WTC11 (cell line): ENCODE results near the gene VSIG10. TPM values are rescaled to one million over a fixed set of nuclear protein-coding genes. Genes with fewer than 3 reads are reported as not detected.

Experiments used
- ATAC-seq: fragments of 200-7000 bp; cut with Tn5 transposase; 2 replicates; pipeline ENCODE4 v1.10.0; 2021; ENCODE audit warnings: mild to moderate bottlenecking, moderate library complexity
- CTCF ChIA-PET: fragments of 300-600 bp; sonication (Branson Sonifier 250); formaldehyde crosslinking; loops from one replicate; lab custom pipeline; 2021; ENCODE audit warnings: antibody characterized with exemption; lab: Charles Lee
- POLR2A ChIA-PET: fragments of 350-600 bp; sonication (Branson Sonifier 250); formaldehyde crosslinking; loops from one replicate; lab custom pipeline; 2021; ENCODE audit warnings: antibody characterized with exemption; lab: Charles Lee
- DNase-seq: peaks from one replicate; pipeline ENCODE4 v3.0.0; 2021; ENCODE audit warnings: low spot score
- H3K27ac Mint-ChIP-seq: 2 replicates; pipeline ENCODE4 v1.8.0; 2021; ENCODE audit warnings: mixed read lengths
- H3K27me3 Mint-ChIP-seq: 2 replicates; pipeline ENCODE4 v1.8.0; 2021; ENCODE audit warnings: low read depth, mild to moderate bottlenecking, moderate library complexity, mixed read lengths
- H3K36me3 Mint-ChIP-seq: 2 replicates; pipeline ENCODE4 v1.8.0; 2021; ENCODE audit warnings: mixed read lengths
- H3K4me1 Mint-ChIP-seq: 2 replicates; pipeline ENCODE4 v1.8.0; 2022; ENCODE audit warnings: mixed read lengths
- H3K4me3 Mint-ChIP-seq: 2 replicates; pipeline ENCODE4 v1.8.0; 2021; ENCODE audit warnings: mild to moderate bottlenecking, moderate library complexity, mixed read lengths
- H3K9me3 Mint-ChIP-seq: 2 replicates; pipeline ENCODE4 v1.8.0; 2021; ENCODE audit warnings: mixed read lengths
- ATF1 ChIP-seq: sonication (generic); formaldehyde crosslinking; IDR thresholded peaks from 2 replicates; pipeline ENCODE4 v1.8.1; 2023; ENCODE audit warnings: mild to moderate bottlenecking, moderate library complexity, missing genetic modification reagents
- CDX4 ChIP-seq: fragments of 250-450 bp; sonication (Bioruptor Pico); IDR thresholded peaks from 2 replicates; pipeline ENCODE4 v1.9.0; 2021; ENCODE audit warnings: moderate library complexity, mild to moderate bottlenecking, inconsistent platforms, borderline replicate concordance
- CREM ChIP-seq: sonication (generic); formaldehyde crosslinking; IDR thresholded peaks from 2 replicates; pipeline ENCODE4 v1.8.1; 2022; ENCODE audit warnings: mild to moderate bottlenecking, missing genetic modification reagents, moderate library complexity
- GABPB1 ChIP-seq: sonication (generic); formaldehyde crosslinking; IDR thresholded peaks from 2 replicates; pipeline ENCODE4 v1.8.1; 2023; ENCODE audit warnings: mild to moderate bottlenecking, missing genetic modification reagents
- GRHL2 ChIP-seq: fragments of 250-450 bp; sonication (Bioruptor Pico); IDR thresholded peaks from 2 replicates; pipeline ENCODE4 v1.8.0; 2022; ENCODE audit warnings: mild to moderate bottlenecking, moderate library complexity; ENCODE audit not compliant: insufficient replicate concordance, severe bottlenecking
- JUN ChIP-seq: sonication (generic); formaldehyde crosslinking; IDR thresholded peaks from 2 replicates; pipeline ENCODE4 v1.8.0; 2023; ENCODE audit warnings: mild to moderate bottlenecking, missing genetic modification reagents
- MXD4 ChIP-seq: fragments of 250-450 bp; sonication (Bioruptor Pico); IDR thresholded peaks from 2 replicates; pipeline ENCODE4 v1.8.0; 2021; ENCODE audit warnings: mild to moderate bottlenecking, moderate library complexity, borderline replicate concordance
- MYBL2 ChIP-seq: sonication (generic); formaldehyde crosslinking; IDR thresholded peaks from 2 replicates; pipeline ENCODE4 v1.8.1; 2023; ENCODE audit warnings: mild to moderate bottlenecking, moderate library complexity, missing genetic modification reagents
- NFE2L1 ChIP-seq: sonication (generic); formaldehyde crosslinking; IDR thresholded peaks from 2 replicates; pipeline ENCODE4 v1.8.1; 2023; ENCODE audit warnings: missing genetic modification reagents
- NR2C2 ChIP-seq: sonication (generic); formaldehyde crosslinking; IDR thresholded peaks from 2 replicates; pipeline ENCODE4 v1.8.0; 2022; ENCODE audit warnings: mild to moderate bottlenecking, missing genetic modification reagents
- RORB ChIP-seq: fragments of 250-450 bp; sonication (Bioruptor Pico); IDR thresholded peaks from 2 replicates; pipeline ENCODE4 v1.9.0; 2021; ENCODE audit warnings: mild to moderate bottlenecking
- STAT6 ChIP-seq: sonication (generic); formaldehyde crosslinking; conservative IDR thresholded peaks from 2 replicates; pipeline ENCODE4 v1.8.1; 2023; ENCODE audit warnings: mild to moderate bottlenecking, low read depth, missing genetic modification reagents, moderate library complexity
- TCF7 ChIP-seq: sonication (generic); formaldehyde crosslinking; IDR thresholded peaks from 2 replicates; pipeline ENCODE4 v1.8.0; 2022; ENCODE audit warnings: mild to moderate bottlenecking, low read depth, missing genetic modification reagents, moderate library complexity
- TEAD1 ChIP-seq: sonication (generic); formaldehyde crosslinking; IDR thresholded peaks from 2 replicates; pipeline ENCODE4 v1.8.0; 2022; ENCODE audit warnings: mild to moderate bottlenecking, missing genetic modification reagents
- TEAD4 ChIP-seq: sonication (generic); formaldehyde crosslinking; IDR thresholded peaks from 2 replicates; pipeline ENCODE4 v1.8.0; 2022; ENCODE audit warnings: mild to moderate bottlenecking, missing genetic modification reagents
- TP53 ChIP-seq: sonication (generic); formaldehyde crosslinking; IDR thresholded peaks from 2 replicates; pipeline ENCODE4 v1.8.1; 2023; ENCODE audit warnings: mild to moderate bottlenecking, missing genetic modification reagents
- USF2 ChIP-seq: sonication (generic); formaldehyde crosslinking; IDR thresholded peaks from 2 replicates; pipeline ENCODE4 v1.8.1; 2023; ENCODE audit warnings: mild to moderate bottlenecking, missing genetic modification reagents, moderate library complexity
- ZBTB21 ChIP-seq: sonication (generic); formaldehyde crosslinking; IDR thresholded peaks from 2 replicates; pipeline ENCODE4 v1.8.1; 2023; ENCODE audit warnings: mild to moderate bottlenecking, missing genetic modification reagents, borderline replicate concordance
- ZNF138 ChIP-seq: sonication (generic); formaldehyde crosslinking; conservative IDR thresholded peaks from 2 replicates; pipeline ENCODE4 v1.8.1; 2022; ENCODE audit warnings: mild to moderate bottlenecking, moderate library complexity, missing genetic modification reagents
- ZNF317 ChIP-seq: sonication (generic); formaldehyde crosslinking; IDR thresholded peaks from 2 replicates; pipeline ENCODE4 v1.8.1; 2023; ENCODE audit warnings: low read depth, mild to moderate bottlenecking, moderate library complexity, missing genetic modification reagents, borderline replicate concordance
- ZNF416 ChIP-seq: fragments of 250-450 bp; sonication (Bioruptor Pico); IDR thresholded peaks from 2 replicates; pipeline ENCODE4 v1.9.0; 2021; ENCODE audit warnings: mild to moderate bottlenecking, inconsistent platforms
- total RNA-seq: library from RNA; stranded (reverse); gene quantifications from 3 replicates; pipeline ENCODE4 v1.2.3, GENCODE V29; 2021
- TF ChIP-seq, protein P1 (sequence below): sonication (generic); formaldehyde crosslinking; IDR thresholded peaks from 2 replicates; pipeline ENCODE4 v1.8.0; 2022; ENCODE audit warnings: mild to moderate bottlenecking, missing genetic modification reagents
- TF ChIP-seq, protein P2 (sequence below): sonication (generic); formaldehyde crosslinking; IDR thresholded peaks from 2 replicates; pipeline ENCODE4 v1.8.1; 2023; ENCODE audit warnings: mild to moderate bottlenecking, missing genetic modification reagents
- TF ChIP-seq, protein P3 (sequence below): fragments of 250-450 bp; sonication (Bioruptor Pico); IDR thresholded peaks from 2 replicates; pipeline ENCODE4 v1.9.0; 2021; ENCODE audit warnings: mild to moderate bottlenecking
- TF ChIP-seq, protein P4 (sequence below): sonication (generic); formaldehyde crosslinking; IDR thresholded peaks from 2 replicates; pipeline ENCODE4 v1.8.0; 2022; ENCODE audit warnings: mild to moderate bottlenecking, missing genetic modification reagents
- TF ChIP-seq, protein P5 (sequence below): fragments of 250-450 bp; sonication (Bioruptor Pico); IDR thresholded peaks from 2 replicates; pipeline ENCODE4 v1.8.0; 2021; ENCODE audit warnings: mild to moderate bottlenecking

Gene VSIG10
- total RNA-seq, 1 experiment from 2014 or later = 82.5 TPM

GRCh38 chr12:118119449-118119879 is 15.7 kb upstream of the VSIG10 start (continued):
- TF ChIP-seq TCF7 = no peak
- TF ChIP-seq, protein P1, sequence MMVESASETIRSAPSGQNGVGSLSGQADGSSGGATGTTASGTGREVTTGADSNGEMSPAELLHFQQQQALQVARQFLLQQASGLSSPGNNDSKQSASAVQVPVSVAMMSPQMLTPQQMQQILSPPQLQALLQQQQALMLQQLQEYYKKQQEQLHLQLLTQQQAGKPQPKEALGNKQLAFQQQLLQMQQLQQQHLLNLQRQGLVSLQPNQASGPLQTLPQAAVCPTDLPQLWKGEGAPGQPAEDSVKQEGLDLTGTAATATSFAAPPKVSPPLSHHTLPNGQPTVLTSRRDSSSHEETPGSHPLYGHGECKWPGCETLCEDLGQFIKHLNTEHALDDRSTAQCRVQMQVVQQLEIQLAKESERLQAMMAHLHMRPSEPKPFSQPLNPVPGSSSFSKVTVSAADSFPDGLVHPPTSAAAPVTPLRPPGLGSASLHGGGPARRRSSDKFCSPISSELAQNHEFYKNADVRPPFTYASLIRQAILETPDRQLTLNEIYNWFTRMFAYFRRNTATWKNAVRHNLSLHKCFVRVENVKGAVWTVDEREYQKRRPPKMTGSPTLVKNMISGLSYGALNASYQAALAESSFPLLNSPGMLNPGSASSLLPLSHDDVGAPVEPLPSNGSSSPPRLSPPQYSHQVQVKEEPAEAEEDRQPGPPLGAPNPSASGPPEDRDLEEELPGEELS (CRISPR knock-in tag) = no peak
- no peak for TF ChIP-seq STAT6
- TF ChIP-seq TEAD4 (CRISPR knock-in tag) = peak; percentile 44; the same call in 1 of the 2 replicates
- no peak for TF ChIP-seq ZNF416
- TF ChIP-seq ZBTB21 = no peak
- no peak for TF ChIP-seq NFE2L1 (CRISPR knock-in tag)
- no peak for TF ChIP-seq MYBL2
- no peak for TF ChIP-seq RORB (CRISPR knock-in tag)
- TF ChIP-seq NR2C2 (CRISPR knock-in tag) = no peak

GRCh38 chr12:118109088-118109487 is 5.3 kb upstream of the VSIG10 start:
- ATAC-seq (0 out of 2 replicates have a peak, but pooled peaks have one; percentile 19), DNase-seq (no peak)
- Mint-ChIP-seq H3K27ac (no peak overlapping the region), H3K4me1 (peaks cover 16% of the 10 kb centered on the region), H3K36me3 (peaks cover 4% of the 10 kb centered on the region; the same call in 1 of the 2 replicates), H3K9me3 (peaks cover 3% of the 10 kb centered on the region; the same call in 1 of the 2 replicates), H3K4me3 (no peak overlapping the region), H3K27me3 (no peaks in the 10 kb centered on the region)
- POLR2A ChIA-PET = no interaction called here
- CTCF ChIA-PET = interaction anchor here (1.5 kb wide), 1 partner anchor 11 kb away, joined by 7 read pairs; no protein-coding TSS in a partner anchor
- TF ChIP-seq, protein P2, sequence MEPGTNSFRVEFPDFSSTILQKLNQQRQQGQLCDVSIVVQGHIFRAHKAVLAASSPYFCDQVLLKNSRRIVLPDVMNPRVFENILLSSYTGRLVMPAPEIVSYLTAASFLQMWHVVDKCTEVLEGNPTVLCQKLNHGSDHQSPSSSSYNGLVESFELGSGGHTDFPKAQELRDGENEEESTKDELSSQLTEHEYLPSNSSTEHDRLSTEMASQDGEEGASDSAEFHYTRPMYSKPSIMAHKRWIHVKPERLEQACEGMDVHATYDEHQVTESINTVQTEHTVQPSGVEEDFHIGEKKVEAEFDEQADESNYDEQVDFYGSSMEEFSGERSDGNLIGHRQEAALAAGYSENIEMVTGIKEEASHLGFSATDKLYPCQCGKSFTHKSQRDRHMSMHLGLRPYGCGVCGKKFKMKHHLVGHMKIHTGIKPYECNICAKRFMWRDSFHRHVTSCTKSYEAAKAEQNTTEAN (CRISPR knock-in tag) = no peak
- TF ChIP-seq MXD4 (CRISPR knock-in tag) (no peak), TEAD1 (CRISPR knock-in tag) (no peak), ZNF317 (CRISPR knock-in tag) (no peak), USF2 (CRISPR knock-in tag) (no peak), JUN (CRISPR knock-in tag) (no peak), RORB (CRISPR knock-in tag) (no peak), ZNF138 (no peak), ATF1 (CRISPR knock-in tag) (no peak), CREM (CRISPR knock-in tag) (no peak), CDX4 (no peak), TP53 (CRISPR knock-in tag) (no peak), GRHL2 (CRISPR knock-in tag) (no peak), GABPB1 (no peak), NFE2L1 (CRISPR knock-in tag) (no peak)
- TF ChIP-seq, protein P3, sequence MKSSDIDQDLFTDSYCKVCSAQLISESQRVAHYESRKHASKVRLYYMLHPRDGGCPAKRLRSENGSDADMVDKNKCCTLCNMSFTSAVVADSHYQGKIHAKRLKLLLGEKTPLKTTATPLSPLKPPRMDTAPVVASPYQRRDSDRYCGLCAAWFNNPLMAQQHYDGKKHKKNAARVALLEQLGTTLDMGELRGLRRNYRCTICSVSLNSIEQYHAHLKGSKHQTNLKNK (CRISPR knock-in tag) = no peak
- TF ChIP-seq, protein P4, sequence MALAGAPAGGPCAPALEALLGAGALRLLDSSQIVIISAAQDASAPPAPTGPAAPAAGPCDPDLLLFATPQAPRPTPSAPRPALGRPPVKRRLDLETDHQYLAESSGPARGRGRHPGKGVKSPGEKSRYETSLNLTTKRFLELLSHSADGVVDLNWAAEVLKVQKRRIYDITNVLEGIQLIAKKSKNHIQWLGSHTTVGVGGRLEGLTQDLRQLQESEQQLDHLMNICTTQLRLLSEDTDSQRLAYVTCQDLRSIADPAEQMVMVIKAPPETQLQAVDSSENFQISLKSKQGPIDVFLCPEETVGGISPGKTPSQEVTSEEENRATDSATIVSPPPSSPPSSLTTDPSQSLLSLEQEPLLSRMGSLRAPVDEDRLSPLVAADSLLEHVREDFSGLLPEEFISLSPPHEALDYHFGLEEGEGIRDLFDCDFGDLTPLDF (CRISPR knock-in tag) = no peak
- TF ChIP-seq, protein P5, sequence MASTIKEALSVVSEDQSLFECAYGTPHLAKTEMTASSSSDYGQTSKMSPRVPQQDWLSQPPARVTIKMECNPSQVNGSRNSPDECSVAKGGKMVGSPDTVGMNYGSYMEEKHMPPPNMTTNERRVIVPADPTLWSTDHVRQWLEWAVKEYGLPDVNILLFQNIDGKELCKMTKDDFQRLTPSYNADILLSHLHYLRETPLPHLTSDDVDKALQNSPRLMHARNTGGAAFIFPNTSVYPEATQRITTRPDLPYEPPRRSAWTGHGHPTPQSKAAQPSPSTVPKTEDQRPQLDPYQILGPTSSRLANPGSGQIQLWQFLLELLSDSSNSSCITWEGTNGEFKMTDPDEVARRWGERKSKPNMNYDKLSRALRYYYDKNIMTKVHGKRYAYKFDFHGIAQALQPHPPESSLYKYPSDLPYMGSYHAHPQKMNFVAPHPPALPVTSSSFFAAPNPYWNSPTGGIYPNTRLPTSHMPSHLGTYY (CRISPR knock-in tag) = no peak
